B cell (primary cell): ENCODE measurements around the gene DENND1A.

ENCODE experiments used
- EZH2 ChIP-seq: IDR thresholded peaks from 2 replicates; pipeline ENCODE4 v1.6.1; 2012; ENCODE audit warnings: borderline replicate concordance, low read depth, mild to moderate bottlenecking, moderate library complexity, low read length; ENCODE audit not compliant: insufficient read depth, poor library complexity, severe bottlenecking
- TF ChIP-seq, protein P1 (sequence below): fragments of 200-600 bp; IDR thresholded peaks from one replicate; pipeline ENCODE4 v1.8.0; 2022; ENCODE audit warnings: antibody characterized with exemption, mild to moderate bottlenecking

DNA sequence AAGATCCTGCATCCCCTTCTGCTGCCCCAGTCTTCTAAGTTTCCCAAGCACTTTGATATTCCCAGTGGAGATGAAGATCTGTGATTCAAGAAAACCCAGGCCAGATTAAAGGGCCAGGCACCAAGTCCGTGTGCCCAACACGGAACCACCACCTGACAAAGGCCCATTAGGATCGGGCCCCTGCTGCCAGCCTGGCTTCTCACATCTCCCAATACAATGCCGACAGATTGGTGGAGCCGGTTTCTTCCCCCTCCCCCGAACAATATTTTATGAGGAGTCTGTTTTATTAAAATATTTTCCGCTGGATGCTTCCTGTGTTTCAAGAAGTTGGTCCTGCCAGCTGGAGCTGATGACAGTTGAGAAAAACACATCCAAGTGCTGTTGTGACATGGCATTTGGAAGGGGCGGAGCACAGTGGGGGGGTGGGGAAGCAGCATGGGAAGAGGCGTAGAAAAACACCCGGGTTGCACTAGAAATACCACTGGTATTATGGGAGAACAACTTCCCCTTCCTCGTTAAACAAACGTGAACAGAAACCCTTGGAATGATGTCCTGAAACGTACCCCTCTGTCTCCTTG is 528.9 kb downstream of the DENND1A start:
- no peak for TF ChIP-seq EZH2
- TF ChIP-seq, protein P1, sequence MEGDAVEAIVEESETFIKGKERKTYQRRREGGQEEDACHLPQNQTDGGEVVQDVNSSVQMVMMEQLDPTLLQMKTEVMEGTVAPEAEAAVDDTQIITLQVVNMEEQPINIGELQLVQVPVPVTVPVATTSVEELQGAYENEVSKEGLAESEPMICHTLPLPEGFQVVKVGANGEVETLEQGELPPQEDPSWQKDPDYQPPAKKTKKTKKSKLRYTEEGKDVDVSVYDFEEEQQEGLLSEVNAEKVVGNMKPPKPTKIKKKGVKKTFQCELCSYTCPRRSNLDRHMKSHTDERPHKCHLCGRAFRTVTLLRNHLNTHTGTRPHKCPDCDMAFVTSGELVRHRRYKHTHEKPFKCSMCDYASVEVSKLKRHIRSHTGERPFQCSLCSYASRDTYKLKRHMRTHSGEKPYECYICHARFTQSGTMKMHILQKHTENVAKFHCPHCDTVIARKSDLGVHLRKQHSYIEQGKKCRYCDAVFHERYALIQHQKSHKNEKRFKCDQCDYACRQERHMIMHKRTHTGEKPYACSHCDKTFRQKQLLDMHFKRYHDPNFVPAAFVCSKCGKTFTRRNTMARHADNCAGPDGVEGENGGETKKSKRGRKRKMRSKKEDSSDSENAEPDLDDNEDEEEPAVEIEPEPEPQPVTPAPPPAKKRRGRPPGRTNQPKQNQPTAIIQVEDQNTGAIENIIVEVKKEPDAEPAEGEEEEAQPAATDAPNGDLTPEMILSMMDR: no peak
